Esophagus (tissue), 2 donors: ENCODE results near the gene GPX3. TPM values are rescaled to one million over a fixed set of nuclear protein-coding genes. Genes with fewer than 3 reads are reported as not detected.

ENCODE experiments used
- H3K27ac ChIP-seq, 2 donors: one replicate each; pipeline ENCODE4 v1.5.1; 2013; ENCODE audit warnings: low read depth in 2 of 2, mild to moderate bottlenecking in 2 of 2, inconsistent platforms in 1 of 2, low read length in 1 of 2, moderate library complexity in 1 of 2
- H3K27me3 ChIP-seq, 2 donors: one replicate each; pipeline ENCODE4 v1.6.1; 2013; ENCODE audit warnings: low read length in 2 of 2, control low read depth in 1 of 2, mild to moderate bottlenecking in 1 of 2; ENCODE audit not compliant: insufficient read depth in 2 of 2, control insufficient read depth in 1 of 2
- H3K36me3 ChIP-seq, 2 donors: one replicate each; pipeline ENCODE4 v1.6.1; 2013; ENCODE audit warnings: low read length in 1 of 2; ENCODE audit not compliant: control insufficient read depth in 2 of 2, insufficient read depth in 2 of 2
- H3K4me1 ChIP-seq, 2 donors: one replicate each; pipeline ENCODE4 v1.6.1; 2013; ENCODE audit warnings: low read length in 1 of 2; ENCODE audit not compliant: control insufficient read depth in 2 of 2, insufficient read depth in 2 of 2
- H3K4me3 ChIP-seq, 2 donors: one replicate each; pipeline ENCODE4 v1.5.1; 2013; ENCODE audit warnings: low read length in 2 of 2, mild to moderate bottlenecking in 2 of 2, low read depth in 1 of 2, moderate library complexity in 1 of 2
- H3K9me3 ChIP-seq, 2 donors: one replicate each; pipeline ENCODE4 v1.6.1; 2013; ENCODE audit warnings: mild to moderate bottlenecking in 2 of 2, low read depth in 1 of 2, low read length in 1 of 2, moderate library complexity in 1 of 2; ENCODE audit not compliant: control insufficient read depth in 2 of 2, insufficient read depth in 1 of 2
- WGBS, 2 donors: extraction: QIAGEN DNeasy Blood & Tissue Kit; methylation state at CpG; one replicate each; pipeline ENCODE4 v1.1.7; 2013; 5-methylcytosine and 5-hydroxymethylcytosine counted together
- polyA plus RNA-seq, 2 donors: library from polyadenylated mRNA; stranded (reverse); fragments of 200-250 nt; gene quantifications; one replicate each; pipeline ENCODE4 v1.2.3, GENCODE V29; 2013
- donor health status: healthy with polysubstance abuse.
- donor health status: Bipolar disorder and iron deficiency.

GPX3 gene
- polyA plus RNA-seq, 2 donors = 143 to 277 TPM

- no peaks in the 10 kb centered on the region for H3K27me3 ChIP-seq
- H3K4me3 ChIP-seq = no peak overlapping the region
- H3K9me3 ChIP-seq = no peaks in the 10 kb centered on the region
- peaks cover 24 to 65% of the 10 kb centered on the region in 2 donors for H3K36me3 ChIP-seq
- H3K27ac ChIP-seq = peak overlapping the region; percentile 69 to 88
- peaks cover 6 to 25% of the 10 kb centered on the region in 2 donors for H3K4me1 ChIP-seq
- 68 to 84% methylated on average over 8 of the region's 8 CpGs for WGBS, 2 donors
Measured at GRCh38 chr5:151038412-151038745, 18.0 kb downstream of the GPX3 start.

- Histone ChIP-seq H3K4me3 (no peak overlapping the region), H3K9me3 (no peaks in the 10 kb centered on the region), H3K27ac (peak overlapping the region; percentile 87 to 88), H3K4me1 (peaks cover 6 to 25% of the 10 kb centered on the region in 2 donors), H3K36me3 (peaks cover 20 to 62% of the 10 kb centered on the region in 2 donors), H3K27me3 (no peaks in the 10 kb centered on the region)
- 81 to 84% methylated on average over 7 of the region's 7 CpGs for WGBS, 2 donors
Measured at GRCh38 chr5:151038801-151039238, 18.4 kb downstream of the GPX3 start.

- H3K27ac ChIP-seq = peak overlapping the region; percentile 87 to 88
- H3K36me3 ChIP-seq = peaks cover 23 to 53% of the 10 kb centered on the region in 2 donors
- 85 to 89% methylated on average over 9 of the region's 9 CpGs for WGBS, 2 donors
- no peaks in the 10 kb centered on the region for H3K9me3 ChIP-seq
- no peak overlapping the region for H3K4me3 ChIP-seq
- no peaks in the 10 kb centered on the region for H3K27me3 ChIP-seq
- peaks cover 6 to 25% of the 10 kb centered on the region in 2 donors for H3K4me1 ChIP-seq
Measured at GRCh38 chr5:151039665-151040064, 19.3 kb downstream of the GPX3 start.

- Histone ChIP-seq H3K27me3 (no peaks in the 10 kb centered on the region), H3K36me3 (peaks cover 19 to 47% of the 10 kb centered on the region in 2 donors), H3K9me3 (no peaks in the 10 kb centered on the region), H3K4me3 (no peak overlapping the region), H3K4me1 (peaks cover 6 to 25% of the 10 kb centered on the region in 2 donors), H3K27ac (peak overlapping the region; percentile 87 to 88)
- WGBS, 2 donors = 72 to 75% methylated on average over 8 of the region's 8 CpGs
Measured at GRCh38 chr5:151040211-151040747, 19.9 kb downstream of the GPX3 start.

- 68 to 78% methylated on average over 11 of the region's 11 CpGs for WGBS, 2 donors
- Histone ChIP-seq H3K27me3 (no peaks in the 10 kb centered on the region), H3K4me3 (no peak overlapping the region), H3K36me3 (peaks cover 16 to 45% of the 10 kb centered on the region in 2 donors), H3K9me3 (no peaks in the 10 kb centered on the region), H3K4me1 (peaks cover 6 to 25% of the 10 kb centered on the region in 2 donors), H3K27ac (peak overlapping the region; percentile 94 to 97)
Measured at GRCh38 chr5:151041577-151042268, 21.3 kb downstream of the GPX3 start.

GRCh38 chr5:151042453-151043093 lies 22.2 kb downstream of the GPX3 start:
- Histone ChIP-seq H3K27me3 (no peaks in the 10 kb centered on the region), H3K4me1 (peaks cover 6 to 25% of the 10 kb centered on the region in 2 donors), H3K27ac (peak overlapping the region; percentile 94 to 97), H3K36me3 (peaks cover 16 to 48% of the 10 kb centered on the region in 2 donors), H3K9me3 (no peaks in the 10 kb centered on the region), H3K4me3 (no peak overlapping the region)
- 87 to 91% methylated on average over 12 of the region's 12 CpGs for WGBS, 2 donors

GRCh38 chr5:151047814-151048425 lies 27.5 kb downstream of the GPX3 start:
- no peaks in the 10 kb centered on the region for H3K9me3 ChIP-seq
- H3K4me3 ChIP-seq = no peak overlapping the region
- H3K27ac ChIP-seq = no peak overlapping the region
- peaks cover 0 to 3% of the 10 kb centered on the region in 2 donors for H3K4me1 ChIP-seq
- H3K36me3 ChIP-seq = peaks cover 17 to 47% of the 10 kb centered on the region in 2 donors
- WGBS, 2 donors = 75 to 77% methylated on average over 13 of the region's 13 CpGs
- H3K27me3 ChIP-seq = no peaks in the 10 kb centered on the region

- peaks cover 17 to 49% of the 10 kb centered on the region in 2 donors for H3K36me3 ChIP-seq
- H3K4me1 ChIP-seq = peaks cover 0 to 2% of the 10 kb centered on the region in 2 donors
- 72 to 75% methylated on average over 7 of the region's 7 CpGs for WGBS, 2 donors
- H3K27me3 ChIP-seq = no peaks in the 10 kb centered on the region
- H3K27ac ChIP-seq = no peak overlapping the region
- H3K9me3 ChIP-seq = no peaks in the 10 kb centered on the region
- no peak overlapping the region for H3K4me3 ChIP-seq
Measured at GRCh38 chr5:151048526-151048925, 28.1 kb downstream of the GPX3 start.

GRCh38 chr5:151051066-151051930 lies 30.9 kb downstream of the GPX3 start:
- Histone ChIP-seq H3K27ac (no peak overlapping the region), H3K4me1 (peaks cover 0 to 2% of the 10 kb centered on the region in 2 donors), H3K27me3 (no peaks in the 10 kb centered on the region), H3K36me3 (peaks cover 15 to 54% of the 10 kb centered on the region in 2 donors), H3K9me3 (no peaks in the 10 kb centered on the region), H3K4me3 (no peak overlapping the region)
- WGBS, 2 donors = 66 to 71% methylated on average over 6 of the region's 6 CpGs
